ENCODE results near the gene PACS2.

Gene PACS2

DNA sequence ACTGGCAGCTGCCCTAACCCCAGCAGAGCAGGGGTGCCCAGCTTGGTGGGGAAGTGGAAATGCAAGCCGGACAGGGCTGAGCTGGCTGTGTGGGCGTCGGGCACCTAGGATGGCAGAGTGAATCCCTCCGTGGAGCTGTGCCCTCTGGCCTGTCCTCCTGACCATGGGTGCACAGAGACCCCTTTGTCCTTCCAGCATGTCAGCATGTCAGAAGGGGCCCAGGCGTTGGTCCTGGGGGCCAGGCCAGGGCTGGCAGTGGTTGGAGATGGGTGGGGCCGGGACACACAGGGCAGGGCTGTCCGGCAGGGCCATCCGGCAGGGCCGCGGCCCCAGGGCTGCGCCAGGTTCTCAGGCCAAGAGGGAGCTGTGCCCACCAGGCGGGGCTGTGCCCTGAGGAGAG is 75.0 kb downstream of the PACS2 start:
- DNase-seq = no peak

DNA sequence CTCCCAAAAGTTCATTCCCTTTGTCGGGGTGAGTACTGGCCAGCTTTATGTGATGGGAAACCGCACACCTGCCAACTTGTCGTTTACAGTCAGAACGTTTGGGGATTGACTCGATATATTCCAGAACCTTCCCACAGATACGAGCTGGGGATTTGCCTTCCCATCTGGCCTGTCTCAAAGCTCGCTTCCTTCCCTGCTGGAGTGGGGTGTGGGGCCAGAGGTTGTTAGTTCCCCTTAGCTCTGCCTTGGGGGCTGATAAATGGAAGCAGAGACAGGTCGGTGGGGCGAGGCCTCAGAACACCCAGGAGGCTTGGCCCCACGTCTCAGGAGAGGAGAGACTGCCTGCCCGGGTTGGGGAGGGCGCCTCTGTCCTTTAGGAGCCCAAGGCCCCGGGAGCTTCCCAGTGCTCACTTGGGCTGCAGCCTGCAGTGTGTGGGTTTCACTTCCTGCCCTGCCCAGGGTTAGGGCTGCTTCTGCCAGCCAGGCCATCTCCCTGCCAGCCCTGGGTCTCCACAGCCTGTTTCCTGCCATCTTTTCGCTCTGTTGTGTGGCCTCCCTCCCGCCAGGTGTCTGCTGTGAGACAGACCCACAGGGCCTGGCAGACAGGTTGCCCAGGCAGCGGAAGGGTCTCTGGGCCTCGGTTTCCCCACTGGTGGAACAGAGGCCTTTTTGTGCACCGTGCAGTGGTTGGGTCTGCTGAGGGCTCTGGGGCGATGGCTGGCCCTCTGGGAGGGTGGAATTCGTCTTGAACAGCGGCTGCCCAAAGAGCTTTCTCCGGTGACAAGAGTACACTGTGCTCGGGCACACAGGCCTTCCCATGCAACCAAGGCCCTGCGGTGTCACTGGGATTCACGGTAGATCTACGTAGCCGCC is 75.7 kb downstream of the PACS2 start:
- no peak for DNase-seq

DNA sequence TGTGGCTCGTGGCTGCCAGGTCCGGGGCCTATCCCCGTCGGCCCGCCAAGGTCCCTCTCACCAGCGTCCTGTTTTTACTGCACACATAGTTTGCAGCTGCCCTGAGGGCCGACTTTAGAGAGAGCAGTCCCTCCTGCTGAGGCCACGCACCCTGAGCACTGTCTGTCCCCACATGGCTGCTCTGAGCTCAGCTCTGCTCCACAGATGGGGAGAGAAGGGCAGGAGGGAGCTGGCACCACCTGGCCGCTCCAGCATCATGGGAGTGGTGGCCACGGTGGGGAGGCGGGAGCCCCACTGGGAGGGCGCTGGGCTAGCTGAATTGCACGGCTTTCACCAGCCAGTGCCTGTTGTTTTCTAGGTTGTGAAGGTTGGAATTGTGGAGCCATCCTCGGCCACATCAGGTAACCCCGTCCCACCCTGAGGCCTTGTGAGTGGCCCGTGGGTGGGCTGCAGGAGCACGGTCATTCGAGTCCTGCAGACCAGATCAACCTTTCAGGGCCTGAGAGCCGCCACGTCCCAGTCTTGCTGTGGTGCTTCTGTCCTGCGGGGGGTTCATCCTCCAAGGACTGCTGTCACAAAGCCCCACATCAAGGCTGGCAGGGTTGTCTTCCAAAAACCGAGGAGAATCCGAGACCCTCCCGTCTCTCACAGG is 76.4 kb downstream of the PACS2 start:
- no peak for DNase-seq

DNA sequence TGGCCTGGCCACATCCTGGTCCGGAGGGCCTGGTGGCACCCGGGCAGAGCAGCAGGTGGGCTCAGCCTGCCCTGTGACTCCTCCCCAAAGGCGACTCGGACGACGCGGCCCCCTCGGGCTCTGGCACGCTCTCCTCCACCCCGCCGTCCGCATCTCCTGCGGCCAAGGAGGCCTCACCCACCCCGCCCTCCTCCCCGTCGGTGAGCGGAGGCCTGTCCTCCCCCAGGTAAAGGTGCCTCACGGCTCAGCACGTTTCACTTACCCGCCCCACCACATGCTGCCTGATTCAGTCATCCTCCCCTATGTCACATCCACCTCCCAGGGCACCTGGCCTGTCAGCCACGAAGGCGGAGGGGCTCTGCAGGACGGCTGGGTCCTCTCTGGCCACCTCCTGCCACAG is 77.0 kb downstream of the PACS2 start:
- DNase-seq = no peak

DNA sequence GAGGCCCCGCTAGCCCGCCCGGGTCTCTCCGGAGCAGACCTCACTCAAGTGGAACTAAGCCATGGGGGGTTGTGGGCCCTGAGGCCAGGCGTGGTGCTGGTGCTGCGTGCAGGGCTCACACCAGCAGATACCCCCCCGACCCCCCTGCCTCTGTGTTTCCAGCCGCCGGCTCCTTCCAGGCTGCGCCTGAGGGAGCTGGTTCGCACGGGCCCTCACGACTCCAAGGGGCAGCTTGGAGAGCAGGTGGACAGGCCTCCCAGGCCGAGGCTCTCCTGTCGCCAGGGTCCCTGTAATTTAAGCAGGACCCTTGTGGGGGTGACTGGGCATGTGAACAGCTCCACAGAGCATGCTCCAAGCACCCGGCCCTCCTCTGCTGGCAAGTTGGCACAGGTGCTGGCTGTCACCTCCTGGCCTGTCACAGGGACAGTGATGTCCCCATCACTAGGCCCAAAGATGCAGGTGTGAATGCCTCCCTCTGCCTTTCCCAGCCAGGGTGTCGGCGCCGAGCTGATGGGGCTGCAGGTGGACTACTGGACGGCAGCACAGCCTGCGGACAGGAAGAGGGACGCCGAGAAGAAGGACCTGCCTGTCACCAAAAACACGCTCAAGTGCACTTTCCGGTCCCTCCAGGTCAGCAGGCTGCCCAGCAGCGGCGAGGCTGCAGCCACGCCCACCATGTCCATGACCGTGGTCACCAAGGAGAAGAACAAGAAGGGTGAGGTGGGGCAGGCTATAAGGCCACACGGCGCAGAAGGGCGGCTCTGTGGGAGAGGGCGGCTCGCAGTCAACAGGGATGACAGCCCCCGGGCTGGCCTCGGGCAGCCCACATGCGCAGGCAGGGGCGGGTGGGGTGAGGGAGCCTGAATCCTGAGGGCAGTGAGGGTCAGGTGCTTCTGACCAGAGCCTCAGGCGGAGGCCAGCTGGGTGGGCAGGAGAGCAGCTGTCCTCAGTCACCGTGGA is 77.9 kb downstream of the PACS2 start:
- no peak for DNase-seq

DNA sequence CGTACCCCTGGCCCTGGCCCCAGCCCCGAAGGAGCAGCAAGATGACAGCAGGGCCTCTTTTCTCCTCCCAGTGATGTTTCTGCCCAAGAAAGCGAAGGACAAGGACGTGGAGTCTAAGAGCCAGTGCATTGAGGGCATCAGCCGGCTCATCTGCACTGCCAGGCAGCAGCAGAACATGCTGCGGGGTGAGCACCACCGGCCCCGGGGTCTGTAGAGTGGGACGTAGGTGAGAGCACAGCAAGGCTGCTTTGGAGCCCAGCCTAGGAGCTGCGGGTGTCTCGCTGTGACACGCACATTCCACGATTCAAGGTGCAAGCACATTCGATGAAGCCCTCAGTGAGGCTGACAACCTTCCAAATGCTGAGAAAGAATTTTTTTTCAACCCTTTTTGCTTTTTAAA is 78.6 kb downstream of the PACS2 start:
- DNase-seq = no peak

DNA sequence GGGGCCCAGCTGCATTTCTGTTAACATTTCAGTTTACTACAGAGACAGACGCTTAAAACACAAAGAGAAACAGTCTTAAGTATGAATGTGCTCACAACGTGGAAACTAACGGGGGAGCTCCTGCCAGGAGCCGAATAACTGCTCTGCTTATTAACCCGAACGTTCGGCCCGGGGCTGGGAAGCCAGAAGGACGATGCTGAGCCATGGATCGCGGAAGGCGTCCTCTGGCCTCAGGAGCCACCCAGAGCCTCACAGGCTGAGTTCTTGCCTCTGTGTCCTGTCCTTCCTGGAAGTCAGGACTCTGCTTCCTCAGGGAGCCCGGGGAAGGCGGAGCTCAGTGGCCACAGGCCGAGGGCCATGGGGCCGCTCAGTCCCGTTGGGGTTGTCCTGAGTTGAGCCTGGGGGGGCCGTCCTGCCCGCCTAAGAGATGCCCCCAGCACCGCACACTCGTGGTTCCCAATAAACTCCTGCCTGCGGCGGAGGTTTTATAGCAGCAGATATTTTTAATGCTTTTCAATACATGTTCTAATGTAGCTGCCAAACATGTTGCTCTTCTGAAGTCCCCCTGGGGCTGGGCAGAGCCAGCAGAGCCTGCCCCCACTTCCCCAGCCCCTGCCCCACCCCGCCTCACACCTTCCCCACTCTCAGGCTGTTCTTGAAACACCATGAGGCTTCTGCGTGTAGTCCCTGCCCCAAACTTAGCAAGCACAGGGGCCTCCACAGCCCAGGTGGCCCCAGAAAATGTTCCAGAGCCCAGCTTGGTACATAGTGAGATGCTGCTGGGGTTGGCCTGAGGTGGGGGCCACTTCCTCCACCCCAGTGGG is 80.4 kb downstream of the PACS2 start:
- no peak for DNase-seq

DNA sequence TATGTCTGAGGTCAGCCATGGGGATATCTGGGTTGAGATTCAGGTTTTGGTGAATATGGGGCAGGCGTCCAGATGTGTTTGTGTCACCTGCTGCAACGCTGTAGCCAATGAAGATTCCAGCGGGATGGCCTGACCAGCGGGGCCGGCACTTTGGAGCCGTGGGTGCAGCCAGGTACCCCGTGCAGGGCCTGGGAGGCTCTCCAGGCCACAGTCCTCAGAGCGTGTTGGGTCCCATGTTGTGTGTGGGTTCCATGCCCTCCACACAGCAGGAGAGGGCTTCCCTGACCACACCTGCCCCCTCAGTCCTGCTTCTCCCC is 80.9 kb downstream of the PACS2 start:
- no peak for DNase-seq

DNA sequence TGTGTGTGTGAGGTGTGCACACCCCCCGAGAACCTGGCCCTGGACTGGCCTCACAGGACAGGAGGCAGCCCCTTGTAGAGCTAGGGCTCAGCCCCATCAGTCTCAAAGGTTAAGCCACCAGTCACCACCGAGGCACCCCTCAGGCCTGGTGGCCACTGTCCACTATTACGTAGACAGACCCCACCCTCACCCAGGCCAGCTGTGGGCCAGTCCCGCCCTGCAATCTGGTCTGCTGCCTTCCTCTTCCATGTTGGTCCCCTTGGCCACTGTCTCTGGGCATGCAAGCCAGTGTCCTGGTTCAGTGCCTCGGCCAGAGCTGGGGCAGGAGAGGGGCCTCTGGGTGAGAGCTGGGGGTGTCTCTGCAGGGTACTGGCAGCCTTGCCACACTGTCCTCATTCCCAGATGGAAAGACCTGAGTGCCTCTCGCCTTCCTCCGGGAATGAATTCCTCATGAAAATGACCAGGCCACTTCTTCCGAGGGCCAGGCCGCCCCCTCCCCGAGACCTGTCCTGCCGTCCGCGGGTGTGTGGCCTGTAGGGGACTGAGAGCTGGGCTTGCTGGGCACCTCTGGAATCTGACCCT is 82.9 kb downstream of the PACS2 start:
- no peak for DNase-seq

DNA sequence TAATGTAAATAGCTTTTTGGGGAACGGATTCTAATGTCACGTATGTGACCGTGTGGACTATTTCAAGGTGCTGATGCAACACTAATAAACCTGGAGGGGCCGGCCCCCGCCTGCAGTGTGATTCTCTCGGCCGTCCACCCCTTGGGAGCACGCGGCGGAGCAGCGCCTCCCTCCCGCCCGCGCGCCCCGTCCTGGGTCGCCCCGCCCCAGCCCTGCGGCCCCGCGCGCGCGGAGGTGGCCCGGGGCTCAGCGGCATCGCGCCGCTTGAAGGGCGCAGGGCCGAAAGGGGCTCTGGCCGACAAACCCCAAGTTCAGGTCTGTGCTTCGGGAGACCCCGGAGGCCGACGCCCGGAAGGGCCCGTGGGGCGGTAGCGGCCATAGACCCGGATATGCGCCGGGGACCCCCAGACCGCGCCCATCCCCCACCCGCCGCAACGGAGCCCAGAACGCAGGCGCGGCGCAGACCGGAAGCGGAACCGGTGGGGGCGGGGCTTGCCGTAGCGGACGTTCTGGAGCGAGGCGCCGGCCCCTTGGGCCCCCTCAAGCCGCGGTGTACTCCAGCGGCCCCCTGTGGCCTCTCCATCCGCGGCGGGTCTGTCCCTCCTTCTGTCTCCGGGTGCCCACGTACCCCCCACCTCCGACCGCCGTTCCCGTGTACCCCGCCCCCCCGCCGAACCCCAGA is 83.6 kb downstream of the PACS2 start, which contains the start of gene TEX22:
TSS of gene TEX22 (plus strand) at position 495 of the 682 bp plus-strand sequence. CDS start 803 bp downstream, outside the sequence.
- DNase-seq = peak; percentile 92

DNA sequence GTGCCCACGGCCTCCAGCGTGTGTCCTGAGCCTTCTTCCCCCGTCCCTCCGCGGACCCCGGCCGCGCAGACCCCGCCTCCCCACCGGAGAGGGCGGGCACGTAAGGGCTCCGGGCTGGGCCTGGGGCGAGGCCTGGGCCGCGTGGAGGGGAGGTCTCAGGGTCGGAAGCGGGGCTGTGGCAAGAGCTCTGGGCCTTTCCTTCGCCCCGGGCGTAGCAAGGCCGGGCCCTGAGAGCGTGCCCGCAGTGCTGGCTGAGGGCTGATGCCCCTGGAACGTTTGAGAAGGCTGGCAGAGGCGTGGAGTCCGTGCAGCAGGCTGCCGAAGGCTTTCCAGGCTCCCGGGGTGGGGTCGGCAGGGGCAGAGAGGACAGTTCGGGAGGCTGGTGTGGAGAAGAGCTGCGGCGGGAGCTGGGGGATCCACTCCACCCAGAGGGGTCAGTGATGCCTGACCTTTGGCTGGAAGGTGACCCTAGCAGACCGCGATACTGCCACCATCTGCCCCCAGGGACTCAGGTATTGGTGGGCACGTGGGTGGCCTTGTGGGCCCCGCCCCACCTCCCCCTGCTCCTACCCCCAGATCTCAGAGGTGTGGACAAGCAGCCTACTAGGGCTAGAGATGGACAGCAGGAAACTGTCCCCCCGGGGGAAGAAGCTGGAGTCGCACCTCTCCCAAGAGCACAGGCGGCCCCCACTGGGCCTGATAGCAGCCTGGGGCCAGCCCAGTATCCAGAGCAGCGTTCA is 84.3 kb downstream of the PACS2 start:
- no peak for DNase-seq

DNA sequence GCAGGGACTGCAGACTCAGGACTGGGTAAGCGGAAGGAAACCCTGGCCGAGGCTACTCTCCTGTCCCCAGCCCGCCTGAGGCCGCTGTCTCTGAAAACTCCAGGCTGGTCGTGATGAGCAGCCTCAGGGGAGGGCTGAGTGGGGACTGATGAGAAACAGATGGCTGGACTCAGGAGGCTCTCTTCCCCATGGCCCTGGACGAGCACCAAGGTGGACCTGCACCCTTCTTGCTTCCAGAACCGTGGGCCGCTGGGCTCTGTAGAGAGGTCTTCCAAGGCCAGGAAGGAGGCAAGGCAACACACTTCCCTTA is 84.9 kb downstream of the PACS2 start:
- DNase-seq = no peak

DNA sequence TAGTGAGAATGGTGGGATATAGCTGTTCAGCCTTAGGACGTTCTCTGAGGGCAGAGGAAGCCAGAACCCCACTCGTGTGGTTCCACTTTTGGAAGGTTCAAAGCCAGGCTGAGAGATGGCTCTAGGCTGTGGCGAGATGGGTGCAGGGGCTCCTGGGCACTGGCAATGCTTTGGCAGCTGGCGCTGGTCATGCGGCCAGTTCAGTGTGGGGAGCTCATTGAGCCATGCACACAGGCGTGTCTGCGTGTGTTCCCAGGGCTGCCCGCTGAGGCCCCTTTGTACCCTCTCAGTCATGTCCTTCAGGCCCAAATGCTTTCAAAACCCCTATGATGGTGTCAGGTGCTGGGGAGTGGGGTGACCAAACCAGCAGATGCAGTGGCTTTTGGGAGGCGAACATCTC is 85.5 kb downstream of the PACS2 start:
- DNase-seq = no peak

DNA sequence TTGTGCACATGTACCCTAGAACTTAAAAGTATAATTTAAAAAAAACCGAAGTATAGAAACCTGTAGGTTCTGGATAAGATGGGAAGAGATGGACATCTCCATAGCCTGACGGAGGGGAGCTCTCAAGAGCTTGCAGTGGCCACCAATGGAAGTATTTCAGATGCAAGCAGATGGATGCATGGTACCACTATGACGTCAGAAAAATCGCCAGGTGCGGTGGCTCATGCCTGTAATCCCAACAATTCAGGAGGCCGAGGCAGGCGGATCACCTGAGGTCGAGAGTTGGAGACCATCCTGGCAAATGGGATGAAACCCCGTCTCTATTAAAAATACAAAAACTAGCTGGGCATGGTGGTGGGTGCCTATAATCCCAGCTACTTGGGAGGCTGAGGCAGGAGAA is 87.2 kb downstream of the PACS2 start:
- no peak for DNase-seq

DNA sequence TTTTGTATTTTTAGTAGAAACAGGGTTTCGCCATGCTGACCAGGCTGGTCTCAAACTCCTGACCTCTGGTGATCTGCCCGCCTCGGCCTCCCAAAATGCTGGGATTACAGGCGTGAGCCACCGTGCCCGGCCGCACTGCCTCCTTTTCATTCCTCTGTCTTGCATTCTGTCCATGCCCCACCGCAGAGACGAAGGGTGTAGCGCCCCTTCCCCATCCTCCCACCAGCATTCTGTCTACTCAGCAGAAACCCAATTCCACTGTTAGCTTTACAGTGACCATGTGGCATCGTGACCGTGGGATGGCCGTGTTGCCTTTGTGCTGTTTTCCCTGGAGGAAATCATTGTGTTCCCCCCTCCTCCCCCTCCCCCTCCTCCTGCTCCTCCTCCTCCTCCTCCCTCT is 94.0 kb downstream of the PACS2 start:
- no peak for DNase-seq

DNA sequence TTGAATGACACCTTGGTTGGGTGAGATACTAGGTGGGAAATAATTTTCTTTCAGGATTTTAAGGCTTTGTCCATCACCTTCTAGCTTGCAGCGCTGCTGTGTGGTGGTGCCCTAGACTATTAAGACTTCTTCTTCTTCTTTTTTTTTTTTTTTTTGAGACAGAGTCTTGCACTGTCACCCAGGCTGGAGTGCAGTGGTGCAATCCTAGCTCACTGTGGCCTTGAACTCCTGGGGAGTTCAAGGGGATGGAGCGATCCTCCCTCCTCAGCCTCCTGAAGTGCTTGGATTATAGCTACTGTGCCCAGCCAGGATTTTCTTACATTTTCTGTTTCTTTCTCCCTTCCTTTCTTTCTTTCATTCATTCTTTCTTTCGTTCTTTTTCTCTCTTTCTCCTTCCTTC is 94.8 kb downstream of the PACS2 start:
- no peak for DNase-seq

DNA sequence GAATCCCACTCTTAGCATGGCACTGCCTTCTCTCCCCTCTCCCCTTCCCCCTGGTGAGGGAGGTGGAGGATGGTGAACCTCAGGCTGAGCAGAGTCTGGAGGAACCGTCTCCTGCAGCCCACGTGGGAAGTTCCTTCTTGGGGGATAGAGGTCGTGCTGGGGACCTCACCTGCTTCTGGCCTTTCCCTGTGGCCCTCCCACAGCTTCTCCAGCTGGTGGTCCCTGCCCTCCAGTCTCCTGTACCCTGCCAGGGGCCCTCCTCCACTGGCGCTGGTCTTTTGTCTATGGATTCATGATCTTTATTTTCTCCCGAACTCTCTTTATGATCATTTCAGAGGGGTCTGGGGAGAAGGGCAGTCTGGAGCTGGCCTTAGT is 96.1 kb downstream of the PACS2 start:
- no peak for DNase-seq

DNA sequence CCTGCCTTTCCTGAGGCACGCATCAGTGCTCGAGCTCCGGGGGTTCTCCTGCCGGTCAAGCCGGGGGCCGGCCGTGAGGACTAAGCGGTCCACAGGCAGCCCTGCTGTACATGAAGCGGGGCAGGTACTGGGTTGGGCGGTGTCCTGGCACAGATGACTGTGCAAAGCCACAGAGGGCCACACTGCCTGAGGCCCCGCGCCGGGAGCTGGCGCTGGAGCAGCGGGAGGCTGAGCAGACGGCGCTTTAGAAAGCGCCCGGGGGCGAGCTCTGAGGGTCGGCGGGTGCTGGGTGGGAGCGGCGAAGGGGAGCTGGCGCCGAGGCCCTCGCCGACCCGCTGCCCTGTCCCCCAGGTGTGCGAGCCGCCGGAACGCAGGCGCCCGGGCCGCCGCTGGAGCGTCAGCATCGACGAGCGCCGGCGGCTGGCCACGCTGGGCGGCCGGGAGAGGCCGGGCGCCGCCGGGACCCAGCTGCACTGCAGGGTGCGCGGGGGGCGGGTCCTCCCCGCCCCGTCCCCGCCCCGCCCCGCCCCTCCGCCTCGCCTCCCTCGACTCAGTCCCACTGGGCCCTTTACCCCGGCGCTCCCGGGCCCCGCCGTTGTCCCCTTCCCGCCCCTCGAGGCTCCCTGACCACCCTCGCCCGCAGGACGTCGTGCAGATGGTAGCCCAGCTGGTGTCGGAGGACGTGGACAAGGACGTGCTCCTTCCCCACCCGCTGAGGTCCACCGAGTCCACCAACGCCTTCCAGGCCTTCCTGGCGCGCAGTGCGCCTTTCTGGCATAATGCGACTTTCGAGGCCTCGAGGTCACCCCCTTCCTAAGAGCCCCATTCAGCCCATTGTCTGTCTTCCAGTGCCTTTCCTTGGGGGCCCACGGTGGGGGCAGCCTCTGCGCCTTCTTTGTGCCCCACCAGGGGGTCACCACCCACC is 96.7 kb downstream of the PACS2 start:
- DNase-seq = no peak

DNA sequence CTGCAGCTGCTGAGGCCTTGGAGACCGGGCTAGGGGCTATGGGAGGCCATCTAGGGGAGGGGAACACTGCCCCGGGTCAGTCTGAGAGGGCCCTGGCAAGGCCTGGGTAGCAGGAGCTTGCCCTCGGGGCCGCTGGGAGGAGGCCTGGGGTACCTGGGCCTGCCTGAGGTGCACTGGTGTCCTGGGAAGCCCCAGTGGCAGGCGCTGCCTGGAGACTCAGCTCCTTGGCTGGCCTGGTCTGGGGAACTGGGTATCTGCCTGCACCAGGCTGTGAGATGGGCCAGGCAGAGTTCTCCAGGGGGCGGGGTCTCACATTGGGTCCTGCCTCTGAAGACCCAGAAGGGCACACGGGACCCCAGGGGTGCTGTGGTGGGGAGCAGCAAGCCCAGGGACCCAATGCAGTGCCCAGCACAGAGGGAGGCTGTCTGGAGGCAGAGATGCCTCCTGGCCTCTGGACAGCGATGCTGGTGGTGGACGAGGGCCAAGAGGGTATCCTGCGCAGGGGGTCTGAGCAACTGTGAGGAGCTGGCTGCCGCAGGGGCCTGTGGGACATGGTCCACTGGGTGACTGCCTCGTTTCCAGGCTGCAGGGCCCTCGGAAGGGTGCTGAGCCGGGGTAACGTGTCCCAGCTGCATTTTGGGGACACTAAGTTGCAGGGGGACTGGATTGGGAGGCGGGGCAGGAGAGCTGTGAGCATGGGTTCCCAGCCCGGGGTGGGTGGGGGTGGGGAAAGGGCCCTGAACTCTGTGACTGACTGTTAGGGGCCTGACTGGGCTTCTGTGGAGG is 97.6 kb downstream of the PACS2 start:
- DNase-seq = no peak
